GM12875 (cell line): ENCODE data around the gene TFDP1.

ENCODE experiments used
- H3K4me3 ChIP-seq: one replicate; pipeline ENCODE4 v1.5.1; 2011; ENCODE audit warnings: low read depth, low read length, control low read depth
- TF ChIP-seq, protein P1 (sequence below): IDR thresholded peaks from 2 replicates; pipeline ENCODE4 v1.5.1; 2011; ENCODE audit warnings: low read depth, mild to moderate bottlenecking, control low read depth, inconsistent platforms, low read length, moderate library complexity, borderline replicate concordance; ENCODE audit not compliant: insufficient read depth

TFDP1 gene

DNA sequence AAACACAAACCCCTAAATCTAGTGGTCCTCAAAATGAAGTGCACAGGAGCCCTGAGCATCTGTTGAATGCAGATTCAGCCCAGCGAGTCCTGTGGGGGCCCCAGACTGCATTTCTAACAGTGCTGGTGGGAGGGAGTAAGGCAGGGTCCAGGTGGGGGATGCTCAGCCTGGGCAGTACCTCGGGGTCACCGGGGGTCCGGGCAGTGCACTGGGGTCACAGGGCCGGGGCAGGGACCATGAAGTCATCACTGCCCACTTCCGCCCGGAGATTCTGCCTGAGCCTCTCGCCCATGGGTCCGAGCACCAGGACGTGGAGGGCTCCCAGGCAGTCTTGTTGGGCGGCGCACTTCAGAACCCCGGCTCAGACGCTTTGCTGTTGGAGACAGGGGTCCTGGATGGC is 74.3 kb downstream of the TFDP1 start:
- TF ChIP-seq, protein P1, sequence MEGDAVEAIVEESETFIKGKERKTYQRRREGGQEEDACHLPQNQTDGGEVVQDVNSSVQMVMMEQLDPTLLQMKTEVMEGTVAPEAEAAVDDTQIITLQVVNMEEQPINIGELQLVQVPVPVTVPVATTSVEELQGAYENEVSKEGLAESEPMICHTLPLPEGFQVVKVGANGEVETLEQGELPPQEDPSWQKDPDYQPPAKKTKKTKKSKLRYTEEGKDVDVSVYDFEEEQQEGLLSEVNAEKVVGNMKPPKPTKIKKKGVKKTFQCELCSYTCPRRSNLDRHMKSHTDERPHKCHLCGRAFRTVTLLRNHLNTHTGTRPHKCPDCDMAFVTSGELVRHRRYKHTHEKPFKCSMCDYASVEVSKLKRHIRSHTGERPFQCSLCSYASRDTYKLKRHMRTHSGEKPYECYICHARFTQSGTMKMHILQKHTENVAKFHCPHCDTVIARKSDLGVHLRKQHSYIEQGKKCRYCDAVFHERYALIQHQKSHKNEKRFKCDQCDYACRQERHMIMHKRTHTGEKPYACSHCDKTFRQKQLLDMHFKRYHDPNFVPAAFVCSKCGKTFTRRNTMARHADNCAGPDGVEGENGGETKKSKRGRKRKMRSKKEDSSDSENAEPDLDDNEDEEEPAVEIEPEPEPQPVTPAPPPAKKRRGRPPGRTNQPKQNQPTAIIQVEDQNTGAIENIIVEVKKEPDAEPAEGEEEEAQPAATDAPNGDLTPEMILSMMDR, result no peak
- H3K4me3 ChIP-seq, result no peak overlapping the region

GRCh38 chr13:113659337-113659736 is 74.8 kb downstream of the TFDP1 start:
- TF ChIP-seq, protein P1, result no peak
- H3K4me3 ChIP-seq, result no peak overlapping the region

GRCh38 chr13:113660066-113660465 is 75.5 kb downstream of the TFDP1 start:
- no peak overlapping the region for H3K4me3 ChIP-seq
- TF ChIP-seq, protein P1, result no peak

- H3K4me3 ChIP-seq, result no peak overlapping the region
- TF ChIP-seq, protein P1, result no peak
These were observed 77.0 kb downstream of the TFDP1 start for GRCh38 chr13:113661509-113661908.

GRCh38 chr13:113663934-113664333 is 79.4 kb downstream of the TFDP1 start:
- TF ChIP-seq, protein P1, result no peak
- H3K4me3 ChIP-seq, result no peak overlapping the region

DNA sequence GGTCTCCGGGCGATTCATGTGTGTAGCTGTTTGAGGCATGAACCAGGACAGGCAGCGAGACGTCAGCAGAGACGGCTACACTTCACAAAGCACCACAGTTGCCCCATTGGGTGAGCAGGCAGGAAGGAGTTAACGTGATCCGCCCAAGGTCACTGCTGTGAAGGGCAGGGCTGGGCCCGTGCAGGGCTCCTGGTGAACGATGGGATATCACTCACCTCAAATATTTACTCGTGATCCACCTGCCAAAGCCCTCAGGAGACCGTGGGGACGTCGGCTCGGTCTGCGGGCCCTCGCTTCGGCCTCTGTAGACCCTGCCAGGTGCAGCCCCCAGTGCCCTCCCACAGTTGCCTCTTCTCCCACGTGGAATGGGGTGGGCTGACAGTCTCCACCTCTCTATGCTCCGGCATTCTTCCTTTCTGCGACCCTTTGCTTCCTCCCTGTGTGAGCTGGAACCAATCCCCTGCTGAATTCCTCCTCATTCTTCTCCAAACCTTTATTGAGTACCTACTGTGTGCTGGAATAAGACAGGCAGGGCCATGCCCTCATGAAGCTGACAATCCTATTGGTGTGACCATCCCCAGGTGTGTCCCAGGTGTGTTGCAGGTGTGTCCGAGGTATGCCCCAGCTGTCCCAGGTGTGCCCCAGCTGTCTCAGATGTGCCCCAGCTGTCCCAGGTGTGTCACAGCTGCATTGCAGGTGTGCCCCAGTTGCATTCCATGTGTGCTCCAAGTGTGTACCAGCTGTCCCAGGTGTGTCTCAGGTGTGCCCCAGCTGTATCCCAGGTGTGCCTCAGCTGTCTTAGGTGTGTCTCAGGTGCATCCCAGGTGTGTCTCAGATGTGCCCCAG is 80.4 kb downstream of the TFDP1 start:
- TF ChIP-seq, protein P1, result no peak

DNA sequence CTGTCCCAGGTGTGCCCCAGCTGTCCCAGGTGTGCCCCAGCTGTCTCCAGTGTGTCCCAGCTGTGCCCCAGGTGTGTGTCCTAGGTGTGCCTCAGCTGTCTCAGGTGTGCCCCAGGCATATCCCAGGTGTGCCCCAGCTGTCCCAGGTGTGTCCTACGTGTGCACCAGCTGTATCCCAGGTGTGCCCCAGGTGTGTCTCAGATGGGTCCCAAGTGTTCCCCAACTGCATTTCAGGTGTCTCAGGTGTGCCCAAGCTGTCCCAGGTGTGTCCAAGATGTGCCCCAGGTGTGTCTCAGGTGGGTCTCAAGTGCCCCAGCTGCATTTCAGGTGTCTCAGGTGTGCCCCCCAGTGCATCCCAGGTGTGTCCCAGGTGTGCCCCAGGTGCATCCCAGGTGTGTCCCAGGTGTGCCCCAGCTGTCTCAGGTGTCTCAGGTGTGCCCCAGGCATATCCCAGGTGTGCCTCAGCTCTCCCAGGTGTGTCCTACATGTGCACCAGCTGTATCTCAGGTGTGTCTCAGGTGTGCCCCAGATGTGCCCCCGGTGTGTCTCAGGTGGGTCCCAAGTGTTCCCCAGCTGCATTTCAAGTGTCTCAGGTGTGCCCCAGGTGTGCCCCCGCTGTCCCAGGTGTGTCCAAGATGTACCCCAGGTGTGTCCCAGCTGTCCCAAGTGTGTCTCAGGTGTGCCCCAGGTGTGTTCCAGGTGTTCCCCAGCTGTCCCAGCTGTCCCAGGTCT is 81.2 kb downstream of the TFDP1 start:
- TF ChIP-seq, protein P1, result no peak
- no peak overlapping the region for H3K4me3 ChIP-seq

More for the DNA sequence above, 80.4 kb downstream of the TFDP1 start:
- no peak overlapping the region for H3K4me3 ChIP-seq
